AG09319 (cell line): ENCODE results near the gene MX1.

Source experiments
- DNase-seq: peaks from one replicate; pipeline ENCODE4 v3.0.0-alpha.2; 2010; ENCODE audit warnings: low read depth; ENCODE audit errors: extremely low read depth
- TF ChIP-seq, protein P1 (sequence below): IDR thresholded peaks from 2 replicates; pipeline ENCODE4 v1.5.1; 2011; ENCODE audit warnings: low read depth, mild to moderate bottlenecking, inconsistent platforms, low read length, moderate library complexity

The MX1 gene

DNA sequence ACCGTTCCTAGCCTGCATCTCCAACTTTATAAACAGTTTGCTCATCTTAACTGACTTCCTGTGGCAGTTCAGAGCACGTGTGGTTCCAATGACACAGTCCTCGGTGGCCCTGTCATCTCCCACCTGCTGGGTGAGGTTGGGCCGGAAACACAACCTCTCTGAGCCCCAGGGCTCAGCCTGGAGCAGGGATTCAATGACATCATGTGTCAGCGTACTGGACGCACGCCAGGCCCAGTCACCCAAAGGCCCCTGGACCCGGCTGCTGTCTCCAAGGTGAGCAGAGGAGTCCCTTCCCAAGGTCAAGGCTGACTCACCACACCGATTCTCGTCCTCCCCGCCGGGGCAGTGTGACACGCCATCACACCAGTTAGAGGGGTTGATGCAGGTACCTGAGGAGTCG is 62.0 kb downstream of the MX1 start:
- TF ChIP-seq, protein P1, sequence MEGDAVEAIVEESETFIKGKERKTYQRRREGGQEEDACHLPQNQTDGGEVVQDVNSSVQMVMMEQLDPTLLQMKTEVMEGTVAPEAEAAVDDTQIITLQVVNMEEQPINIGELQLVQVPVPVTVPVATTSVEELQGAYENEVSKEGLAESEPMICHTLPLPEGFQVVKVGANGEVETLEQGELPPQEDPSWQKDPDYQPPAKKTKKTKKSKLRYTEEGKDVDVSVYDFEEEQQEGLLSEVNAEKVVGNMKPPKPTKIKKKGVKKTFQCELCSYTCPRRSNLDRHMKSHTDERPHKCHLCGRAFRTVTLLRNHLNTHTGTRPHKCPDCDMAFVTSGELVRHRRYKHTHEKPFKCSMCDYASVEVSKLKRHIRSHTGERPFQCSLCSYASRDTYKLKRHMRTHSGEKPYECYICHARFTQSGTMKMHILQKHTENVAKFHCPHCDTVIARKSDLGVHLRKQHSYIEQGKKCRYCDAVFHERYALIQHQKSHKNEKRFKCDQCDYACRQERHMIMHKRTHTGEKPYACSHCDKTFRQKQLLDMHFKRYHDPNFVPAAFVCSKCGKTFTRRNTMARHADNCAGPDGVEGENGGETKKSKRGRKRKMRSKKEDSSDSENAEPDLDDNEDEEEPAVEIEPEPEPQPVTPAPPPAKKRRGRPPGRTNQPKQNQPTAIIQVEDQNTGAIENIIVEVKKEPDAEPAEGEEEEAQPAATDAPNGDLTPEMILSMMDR = no peak
- DNase-seq = no peak

GRCh38 chr21:41489329-41489728 is 63.3 kb downstream of the MX1 start:
- TF ChIP-seq, protein P1 = no peak
- DNase-seq = no peak

- TF ChIP-seq, protein P1 = no peak
- no peak for DNase-seq
Measured at GRCh38 chr21:41490330-41490729, 64.3 kb downstream of the MX1 start.

DNA sequence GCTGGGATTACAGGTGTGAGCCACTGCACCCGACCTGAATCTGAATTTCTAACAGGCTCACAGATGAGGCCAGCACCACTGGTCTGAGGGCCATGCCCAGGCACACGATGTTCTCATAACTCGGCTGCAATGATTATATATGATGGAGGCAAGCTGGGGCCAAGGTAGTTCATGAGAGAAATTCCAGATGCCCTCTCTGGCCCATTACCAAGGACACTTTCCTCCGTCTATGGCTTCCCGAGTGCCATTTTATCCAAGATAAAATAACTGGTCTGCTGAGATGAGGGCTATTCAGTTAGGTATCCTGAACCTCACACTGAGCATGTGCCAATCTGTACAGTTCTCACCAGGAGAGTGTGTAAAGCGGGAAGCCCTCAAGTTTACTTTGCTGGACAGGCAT is 65.4 kb downstream of the MX1 start:
- DNase-seq = no peak
- TF ChIP-seq, protein P1 = no peak

GRCh38 chr21:41494242-41494641 is 68.2 kb downstream of the MX1 start:
- no peak for DNase-seq
- TF ChIP-seq, protein P1 = no peak

DNA sequence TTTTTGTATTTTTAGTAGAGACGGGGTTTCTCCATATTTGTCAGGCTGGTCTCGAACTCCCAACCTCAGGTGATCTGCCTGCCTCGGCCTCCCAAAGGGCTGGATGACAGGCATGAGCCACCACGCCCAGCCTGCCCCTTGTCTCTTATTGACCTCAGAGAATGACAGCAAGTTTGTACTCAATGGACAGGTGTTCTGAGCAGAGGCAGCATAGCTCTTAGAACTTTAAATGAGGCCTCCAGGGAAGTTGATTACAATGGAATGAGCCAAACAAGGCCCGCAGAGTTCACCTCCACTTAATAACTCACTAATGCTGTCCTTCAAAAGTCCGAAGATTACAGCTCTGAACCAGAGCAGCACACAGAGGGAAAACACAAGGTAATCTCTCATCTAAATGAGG is 71.0 kb downstream of the MX1 start:
- TF ChIP-seq, protein P1 = no peak
- DNase-seq = no peak

DNA sequence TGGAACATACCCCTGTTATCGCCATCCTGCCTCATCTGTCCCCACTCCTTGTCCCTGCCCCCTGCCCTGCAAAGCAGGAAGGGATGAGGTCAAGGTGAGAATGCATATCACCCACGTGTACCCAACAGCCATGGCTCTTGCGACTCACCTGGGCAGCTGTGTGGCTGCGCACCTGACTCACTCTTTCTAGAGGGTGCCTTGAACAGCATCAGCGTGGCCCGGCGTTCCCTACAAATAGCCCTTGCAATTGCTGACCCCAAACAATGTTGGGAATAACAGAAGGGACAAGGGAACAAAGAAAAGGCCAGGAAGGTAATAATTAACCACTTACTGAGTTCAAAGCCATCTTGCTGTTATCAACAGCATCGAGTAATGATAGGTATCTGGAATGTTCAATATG is 71.7 kb downstream of the MX1 start:
- DNase-seq = no peak

More for the DNA sequence above, 71.7 kb downstream of the MX1 start:
- TF ChIP-seq, protein P1 = no peak
